Sigmoid colon (tissue), 4 donors: ENCODE results near the gene SH3GL2.

Experiments used
- CTCF ChIP-seq, 4 experiments: fragments of 450-650 bp in 3 of 4; fragments of 200-600 bp in 1 of 4; IDR thresholded peaks; one replicate each; pipeline ENCODE4 v1.5.1; 2016 to 2019; ENCODE audit warnings: antibody characterized with exemption in 4 of 4, mild to moderate bottlenecking in 3 of 4, moderate library complexity in 2 of 4
- POLR2A ChIP-seq, 2 donors: fragments of 450-650 bp; IDR thresholded peaks; one replicate each; pipeline ENCODE4 v1.6.1; 2016; ENCODE audit warnings: antibody characterized with exemption in 2 of 2, mild to moderate bottlenecking in 2 of 2, moderate library complexity in 2 of 2
- POLR2AphosphoS5 ChIP-seq, 4 donors: sonication (generic); formaldehyde crosslinking; IDR thresholded peaks; one replicate each; pipeline ENCODE4 v1.6.1; 2017; ENCODE audit warnings: antibody characterized with exemption in 4 of 4

GRCh38 chr9:17739736-17740135, 160.9 kb downstream of the SH3GL2 start:
- TF ChIP-seq CTCF (IDR thresholded peaks at IDR 0.05), result no peak
- TF ChIP-seq POLR2A (IDR thresholded peaks at IDR 0.05), result no peak
- TF ChIP-seq POLR2AphosphoS5 (IDR thresholded peaks at IDR 0.05), result no peak
